Lower leg skin (tissue), 3 donors: ENCODE results near the gene ENDOG.
"Not testable (repeated sequence)": the region's sequence is repeated elsewhere in the genome, so short reads cannot be mapped to it uniquely, and the experiment has no call there.

Source experiments
- CTCF ChIP-seq, 3 donors: fragments of 450-650 bp; IDR thresholded peaks; one replicate each; pipeline ENCODE4 v1.5.1; 2016; ENCODE audit warnings: antibody characterized with exemption in 3 of 3, mild to moderate bottlenecking in 3 of 3, moderate library complexity in 2 of 3
- POLR2A ChIP-seq, 2 donors: fragments of 450-650 bp; IDR thresholded peaks; one replicate each; pipeline ENCODE4 v1.6.1; 2016 to 2017; ENCODE audit warnings: antibody characterized with exemption in 2 of 2, mild to moderate bottlenecking in 1 of 2, moderate library complexity in 1 of 2

- TF ChIP-seq CTCF, POLR2A (IDR thresholded peaks at IDR 0.05): not testable (repeated sequence)
Observed at GRCh38 chr9:128854454-128854853, 36.2 kb downstream of the ENDOG start.
